GM23338 (cell line): Measurements from ENCODE around the gene DIP2B. TPM values are rescaled to one million over a fixed set of nuclear protein-coding genes. Genes with fewer than 3 reads are reported as not detected.

Source experiments
- ATAC-seq: fragments of 200-7000 bp; cut with Tn5 transposase; 3 replicates; pipeline ENCODE4 v1.9.1; 2020
- DNase-seq: peaks from one replicate; pipeline ENCODE4 v3.0.0-alpha.2; 2015; ENCODE audit warnings: low spot score
- H2AFZ ChIP-seq: fragments of 200-600 bp; sonication (generic); 2 replicates; pipeline ENCODE4 v1.8.0; 2016; ENCODE audit warnings: antibody characterized with exemption, mild to moderate bottlenecking, moderate library complexity
- H3F3A ChIP-seq: fragments of 200-600 bp; sonication (generic); replicated peaks from 2 replicates; pipeline ENCODE4 v1.8.0; 2017; ENCODE audit warnings: antibody characterized with exemption, mixed run types, low read depth
- H3K27ac ChIP-seq: fragments of 200-600 bp; sonication (generic); 2 replicates; pipeline ENCODE4 v1.6.1; 2016; ENCODE audit warnings: low read depth
- H3K27me3 ChIP-seq: fragments of 200-600 bp; sonication (generic); 2 replicates; pipeline ENCODE4 v1.8.0; 2016; ENCODE audit warnings: mild to moderate bottlenecking, mixed run types, moderate library complexity; ENCODE audit not compliant: insufficient read depth
- H3K36me3 ChIP-seq: fragments of 200-600 bp; sonication (generic); 2 replicates; pipeline ENCODE4 v1.8.0; 2016; ENCODE audit warnings: mild to moderate bottlenecking; ENCODE audit not compliant: insufficient read depth
- H3K4me1 ChIP-seq: fragments of 200-600 bp; sonication (generic); 2 replicates; pipeline ENCODE4 v1.8.0; 2016; ENCODE audit warnings: mild to moderate bottlenecking, moderate library complexity; ENCODE audit not compliant: insufficient read depth
- H3K4me2 ChIP-seq: fragments of 200-600 bp; sonication (generic); 2 replicates; pipeline ENCODE4 v1.7.1; 2017; ENCODE audit warnings: mixed run types
- H3K4me3 ChIP-seq: fragments of 200-600 bp; sonication (generic); 2 replicates; pipeline ENCODE4 v1.6.1; 2016; ENCODE audit warnings: mixed run types
- H3K79me2 ChIP-seq: fragments of 200-600 bp; sonication (generic); replicated peaks from 2 replicates; pipeline ENCODE4 v1.8.0; 2017; ENCODE audit warnings: mild to moderate bottlenecking; ENCODE audit not compliant: insufficient read depth
- H3K9me2 ChIP-seq: fragments of 200-600 bp; sonication (generic); 2 replicates; pipeline ENCODE4 v1.8.0; 2017; ENCODE audit not compliant: insufficient read depth
- H4K20me1 ChIP-seq: fragments of 200-600 bp; sonication (generic); replicated peaks from 2 replicates; pipeline ENCODE4 v1.8.0; 2017; ENCODE audit warnings: mild to moderate bottlenecking; ENCODE audit not compliant: insufficient read depth
- H3K27ac Mint-ChIP-seq: 2 replicates; pipeline ENCODE4 v1.8.0; 2020; ENCODE audit warnings: inconsistent platforms, mild to moderate bottlenecking, moderate library complexity, mixed read lengths
- H3K27me3 Mint-ChIP-seq: 3 replicates; pipeline ENCODE4 v1.8.0; 2022; ENCODE audit warnings: low read depth, mild to moderate bottlenecking, moderate library complexity, mixed read lengths, inconsistent platforms; ENCODE audit not compliant: insufficient read depth, poor library complexity
- H3K36me3 Mint-ChIP-seq: 3 replicates; pipeline ENCODE4 v1.8.0; 2021; ENCODE audit warnings: low read depth, mild to moderate bottlenecking, inconsistent platforms, moderate library complexity, mixed read lengths
- H3K4me1 Mint-ChIP-seq: 3 replicates; pipeline ENCODE4 v1.8.0; 2020; ENCODE audit warnings: mild to moderate bottlenecking, inconsistent platforms, mixed read lengths
- H3K4me3 Mint-ChIP-seq: 3 replicates; pipeline ENCODE4 v1.8.0; 2021; ENCODE audit warnings: moderate library complexity, mild to moderate bottlenecking, inconsistent platforms, mixed read lengths
- H3K9me3 Mint-ChIP-seq: 3 replicates; pipeline ENCODE4 v1.8.0; 2020; ENCODE audit warnings: moderate library complexity, mild to moderate bottlenecking, inconsistent platforms, mixed read lengths
- CREB1 ChIP-seq: fragments of 250-450 bp; sonication (Bioruptor Pico); IDR thresholded peaks from 2 replicates; pipeline ENCODE4 v1.5.0; 2020; ENCODE audit warnings: low read depth, mild to moderate bottlenecking, moderate library complexity
- ZNF331 ChIP-seq: fragments of 250-450 bp; sonication (Bioruptor Pico); IDR thresholded peaks from 2 replicates; pipeline ENCODE4 v1.5.0; 2020; ENCODE audit warnings: low read depth, mild to moderate bottlenecking, moderate library complexity
- ZNF462 ChIP-seq: fragments of 250-450 bp; sonication (Bioruptor Pico); IDR thresholded peaks from 2 replicates; pipeline ENCODE4 v1.5.0; 2020; ENCODE audit warnings: mild to moderate bottlenecking, moderate library complexity
- polyA plus RNA-seq: library from polyadenylated mRNA; unstranded; fragments of >200 nt; fragmentation: Nextera tagmentation; extraction: Ambion mirVana; gene quantifications from 2 replicates; pipeline ENCODE4 v1.2.1, GENCODE V29; 2016
- total RNA-seq: library from RNA; depleted of rRNA; stranded (reverse); fragments of >200 nt; shearing (Covaris generic); gene quantifications from 2 replicates; pipeline ENCODE4 v1.2.3, GENCODE V29; 2014

The DIP2B gene
- total and polyA plus RNA-seq, 2 experiments from 2014 or later = 8.0 to 36.4 TPM

GRCh38 chr12:50572760-50573159, 68.0 kb downstream of the DIP2B start:
- peaks cover 51% of the 10 kb centered on the region for H3K4me1 Mint-ChIP-seq
- H3K9me2 ChIP-seq = no peaks in the 10 kb centered on the region

More at GRCh38 chr12:50572760-50573159, 68.0 kb downstream of the DIP2B start:
- Mint-ChIP-seq H3K27me3 (no peaks in the 10 kb centered on the region), H3K9me3 (no peaks in the 10 kb centered on the region), H3K4me3 (no peak overlapping the region), H3K36me3 (no peaks in the 10 kb centered on the region), H3K27ac (no peak overlapping the region)
- Histone ChIP-seq H3K27me3 (no peaks in the 10 kb centered on the region), H3K4me1 (peaks cover 62% of the 10 kb centered on the region), H2AFZ (no peak overlapping the region), H3K27ac (peak overlapping the region; percentile 51; the same call in 1 of the 2 replicates), H3K4me3 (no peak overlapping the region), H3K36me3 (no peaks in the 10 kb centered on the region), H3F3A (no peaks in the 10 kb centered on the region; the same call in 1 of the 2 replicates), H4K20me1 (0 out of 2 replicates have a peak, but pooled peaks cover 4% of the 10 kb centered on the region), H3K4me2 (peak overlapping the region; percentile 32; the same call in 1 of the 2 replicates), H3K79me2 (peaks cover 84% of the 10 kb centered on the region)
- DNase-seq (no peak), ATAC-seq (no peak)
- TF ChIP-seq CREB1 (CRISPR knock-in tag) = no peak
- no peak for TF ChIP-seq ZNF462 (CRISPR knock-in tag)
- TF ChIP-seq ZNF331 (CRISPR knock-in tag) = no peak
